Measurements from ENCODE around the gene OR5AC2.

OR5AC2 gene

GRCh38 chr3:98041350-98041749, 45.6 kb upstream of the OR5AC2 start:
- no peaks in the 10 kb centered on the region for H3K9me2 ChIP-seq (ENCODE audit: low read depth, low read length)
- H4K20me1 ChIP-seq (ENCODE audit: insufficient read depth, low read length), result no peaks in the 10 kb centered on the region
- H3K27ac ChIP-seq (ENCODE audit: low read depth, low read length, poor library complexity, severe bottlenecking), result no peak overlapping the region

GRCh38 chr3:98048586-98048985, 38.4 kb upstream of the OR5AC2 start:
- H3K36me3 ChIP-seq (ENCODE audit: insufficient read depth, low read length), result no peaks in the 10 kb centered on the region
- H3K27me3 ChIP-seq (ENCODE audit: insufficient read depth, low read length), result no peaks in the 10 kb centered on the region
- H3K4me2 ChIP-seq (ENCODE audit: low read length), result no peak overlapping the region
- H3K27ac ChIP-seq (ENCODE audit: low read depth, low read length, poor library complexity, severe bottlenecking), result no peak overlapping the region
- no peaks in the 10 kb centered on the region for H3K9me3 ChIP-seq (ENCODE audit: low read length)
- no peaks in the 10 kb centered on the region for H3K79me2 ChIP-seq (ENCODE audit: insufficient read depth, low read length)
- H2AFZ ChIP-seq (ENCODE audit: low read length), result no peak overlapping the region
- TF ChIP-seq EZH2 (IDR thresholded peaks at IDR 0.05; ENCODE audit: borderline replicate concordance, low read length) (no peak), CTCF (IDR thresholded peaks at IDR 0.05; ENCODE audit: low read length) (no peak)
- H4K20me1 ChIP-seq (ENCODE audit: insufficient read depth, low read length), result no peaks in the 10 kb centered on the region
- H3F3A ChIP-seq (ENCODE audit: insufficient read depth, low read length), result no peaks in the 10 kb centered on the region
- no peaks in the 10 kb centered on the region for H3K4me1 ChIP-seq (ENCODE audit: insufficient read depth, low read length, severe bottlenecking)
- no peaks in the 10 kb centered on the region for H3K9me2 ChIP-seq (ENCODE audit: low read depth, low read length)
- H3K9ac ChIP-seq (ENCODE audit: low read length), result no peak overlapping the region
- H3K4me3 ChIP-seq (ENCODE audit: low read depth, low read length, poor library complexity, severe bottlenecking), result no peak overlapping the region

More at GRCh38 chr3:98041350-98041749, 45.6 kb upstream of the OR5AC2 start:
- Histone ChIP-seq H3K4me3 (ENCODE audit: low read depth, low read length, poor library complexity, severe bottlenecking) (no peak overlapping the region), H3K4me2 (ENCODE audit: low read length) (no peak overlapping the region), H3F3A (ENCODE audit: insufficient read depth, low read length) (no peaks in the 10 kb centered on the region), H3K9me3 (ENCODE audit: low read length) (no peaks in the 10 kb centered on the region), H3K4me1 (ENCODE audit: insufficient read depth, low read length, severe bottlenecking) (peaks cover 5% of the 10 kb centered on the region), H2AFZ (ENCODE audit: low read length) (no peak overlapping the region), H3K79me2 (ENCODE audit: insufficient read depth, low read length) (no peaks in the 10 kb centered on the region), H3K9ac (ENCODE audit: low read length) (no peak overlapping the region), H3K36me3 (ENCODE audit: insufficient read depth, low read length) (no peaks in the 10 kb centered on the region), H3K27me3 (ENCODE audit: insufficient read depth, low read length) (no peaks in the 10 kb centered on the region)
- TF ChIP-seq EZH2 (IDR thresholded peaks at IDR 0.05; ENCODE audit: borderline replicate concordance, low read length) (no peak), CTCF (IDR thresholded peaks at IDR 0.05; ENCODE audit: low read length) (no peak)

- Histone ChIP-seq H3K9me2 (ENCODE audit: low read depth, low read length) (no peaks in the 10 kb centered on the region), H3F3A (ENCODE audit: insufficient read depth, low read length) (no peaks in the 10 kb centered on the region), H2AFZ (ENCODE audit: low read length) (no peak overlapping the region), H3K27ac (ENCODE audit: low read depth, low read length, poor library complexity, severe bottlenecking) (no peak overlapping the region), H3K4me1 (ENCODE audit: insufficient read depth, low read length, severe bottlenecking) (no peaks in the 10 kb centered on the region), H3K4me2 (ENCODE audit: low read length) (no peak overlapping the region), H3K79me2 (ENCODE audit: insufficient read depth, low read length) (no peaks in the 10 kb centered on the region), H3K9me3 (ENCODE audit: low read length) (no peaks in the 10 kb centered on the region), H4K20me1 (ENCODE audit: insufficient read depth, low read length) (no peaks in the 10 kb centered on the region), H3K36me3 (ENCODE audit: insufficient read depth, low read length) (no peaks in the 10 kb centered on the region), H3K4me3 (ENCODE audit: low read depth, low read length, poor library complexity, severe bottlenecking) (no peak overlapping the region), H3K27me3 (ENCODE audit: insufficient read depth, low read length) (no peaks in the 10 kb centered on the region), H3K9ac (ENCODE audit: low read length) (no peak overlapping the region)
- TF ChIP-seq CTCF (IDR thresholded peaks at IDR 0.05; ENCODE audit: low read length) (no peak), EZH2 (IDR thresholded peaks at IDR 0.05; ENCODE audit: borderline replicate concordance, low read length) (no peak)
Measured at GRCh38 chr3:98049271-98049670, 37.7 kb upstream of the OR5AC2 start.

Data from OCI-LY1 (cell line).